Spleen (tissue), 11 donors: ENCODE data around the gene RIMS4. TPM values are rescaled to one million over a fixed set of nuclear protein-coding genes. Genes with fewer than 3 reads are reported as not detected.

Experiments
- DNase-seq: peaks from one replicate; pipeline ENCODE4 v3.0.0-alpha.2; 2020
- H3K27ac ChIP-seq, 8 donors: fragments of 200-600 bp; sonication (generic) in 7 of 8; 1 replicate in 4 of 8; 2 replicates in 4 of 8; pipeline versions ENCODE4 v1.5.0 to v1.8.0; 2016 to 2021; ENCODE audit warnings: inconsistent platforms in 4 of 8, mild to moderate bottlenecking in 4 of 8, moderate library complexity in 1 of 8
- H3K27me3 ChIP-seq, 7 donors: fragments of 200-600 bp; sonication (generic) in 6 of 7; replicated peaks in 1 of 7; 1 replicate in 4 of 7; 2 replicates in 3 of 7; pipeline versions ENCODE4 v1.5.0 to v1.8.0; 2016 to 2021; ENCODE audit warnings: inconsistent platforms in 3 of 7, mild to moderate bottlenecking in 1 of 7
- H3K36me3 ChIP-seq, 6 donors: fragments of 200-600 bp; sonication (generic) in 5 of 6; 1 replicate in 4 of 6; 2 replicates in 2 of 6; pipeline versions ENCODE4 v1.5.0 to v1.8.0; 2016 to 2021; ENCODE audit warnings: inconsistent platforms in 2 of 6
- H3K4me1 ChIP-seq, 6 donors: fragments of 200-600 bp; sonication (generic) in 5 of 6; 1 replicate in 3 of 6; 2 replicates in 3 of 6; pipeline versions ENCODE4 v1.5.0 to v1.8.0; 2016 to 2021; ENCODE audit warnings: inconsistent platforms in 3 of 6
- H3K4me3 ChIP-seq, 8 donors: fragments of 200-600 bp; sonication (generic) in 7 of 8; 1 replicate in 4 of 8; 2 replicates in 4 of 8; pipeline versions ENCODE4 v1.5.0 to v1.8.0; 2016 to 2021; ENCODE audit warnings: inconsistent platforms in 4 of 8, mild to moderate bottlenecking in 4 of 8, moderate library complexity in 2 of 8
- H3K9me3 ChIP-seq, 8 donors: fragments of 200-600 bp; sonication (generic) in 7 of 8; 1 replicate in 4 of 8; 2 replicates in 4 of 8; pipeline versions ENCODE4 v1.5.0 to v1.8.0; 2016 to 2021; ENCODE audit warnings: inconsistent platforms in 4 of 8
- CTCF ChIP-seq, 11 experiments: fragments of 200-600 bp in 7 of 11; fragments of 450-650 bp in 4 of 11; sonication (generic) in 4 of 11; IDR thresholded peaks in 8 of 11; conservative IDR thresholded peaks in 3 of 11; 1 replicate in 7 of 11; 2 replicates in 4 of 11; pipeline versions ENCODE4 v1.4.0 to v1.8.0; 2016 to 2021; ENCODE audit warnings: antibody characterized with exemption in 11 of 11, inconsistent platforms in 4 of 11, mild to moderate bottlenecking in 1 of 11
- POLR2A ChIP-seq, 3 donors: fragments of 450-650 bp; IDR thresholded peaks; one replicate each; pipeline ENCODE4 v1.5.1; 2017; ENCODE audit warnings: antibody characterized with exemption in 3 of 3, mild to moderate bottlenecking in 1 of 3
- POLR2AphosphoS5 ChIP-seq, 3 donors: sonication (generic); formaldehyde crosslinking; IDR thresholded peaks; one replicate each; pipeline ENCODE4 v1.5.1; 2017; ENCODE audit warnings: antibody characterized with exemption in 3 of 3
- WGBS, 5 donors: extraction: QIAGEN DNeasy Blood & Tissue Kit in 3 of 5; methylation state at CpG; one replicate each; pipeline versions ENCODE4 v1.1.5 to v1.1.7; 2013 to 2018; 5-methylcytosine and 5-hydroxymethylcytosine counted together
- intact Hi-C: fragments of 100-400 bp; cut with DNase I; formaldehyde crosslinking; loops from one replicate; pipeline ENCODE4 v1.15.0; 2023; ENCODE audit warnings: low total_unique reads
- polyA plus RNA-seq, 3 donors: library from polyadenylated mRNA; stranded (reverse); fragments of 200-250 nt; gene quantifications; one replicate each; pipeline ENCODE4 v1.2.1, GENCODE V29; 2013
- total RNA-seq, 7 donors: library from RNA; depleted of rRNA in 3 of 7; stranded (reverse); fragments of >200 nt in 3 of 7; fragmentation: NEBNext Ultra II Directional in 4 of 7; extraction: Animal tissue kit (Norgen Biotek cat#: 25700) in 4 of 7; gene quantifications; one replicate each; pipeline versions ENCODE4 v1.1.0 to v1.2.1, GENCODE V29; 2016 to 2021
- donor health status: healthy with polysubstance abuse.
- donor health status: DM: no; HTN: no; CAD: no; lungs with moderate emphysema.
- donor health status: DM: no; HTN: no; CAD: no.
- donor health status: Bipolar disorder and iron deficiency.
- donor health status: healthy.
- donor health status: DM: no; HTN: no; CAD: no.
- donor health status: DM: yes; HTN: yes; CAD: no.

RIMS4 gene
- total and polyA plus RNA-seq, 10 donors: under 0.01 to 0.02 TPM; not detected in 8

GRCh38 chr20:44730441-44730840 is 79.9 kb downstream of the RIMS4 start:
- Histone ChIP-seq H3K4me1 (no peaks in the 10 kb centered on the region), H3K36me3 (no peaks in the 10 kb centered on the region), H3K9me3 (no peaks in the 10 kb centered on the region), H3K4me3 (no peak overlapping the region), H3K27me3 (peaks cover 0 to 5% (median 0%) of the 10 kb centered on the region in 7 donors), H3K27ac (no peak overlapping the region)
- DNase-seq: no peak
- TF ChIP-seq CTCF (IDR thresholded peaks at IDR 0.05 in 8 of 11, conservative IDR thresholded peaks at IDR 0.05 in 3 of 11) (no peak), POLR2A (IDR thresholded peaks at IDR 0.05) (no peak), POLR2AphosphoS5 (IDR thresholded peaks at IDR 0.05) (no peak)
- WGBS, 5 donors: 79 to 94% (median 89%) methylated on average over 2 of the region's 2 CpGs
- intact Hi-C loops: no loop called here

GRCh38 chr20:44728801-44729443 is 81.4 kb downstream of the RIMS4 start:
- H3K9me3 ChIP-seq: no peaks in the 10 kb centered on the region
- H3K4me3 ChIP-seq: no peak overlapping the region
- TF ChIP-seq CTCF (IDR thresholded peaks at IDR 0.05 in 8 of 11, conservative IDR thresholded peaks at IDR 0.05 in 3 of 11) (no peak), POLR2A (IDR thresholded peaks at IDR 0.05) (no peak), POLR2AphosphoS5 (IDR thresholded peaks at IDR 0.05) (no peak)
- peaks cover 0 to 9% (median 0%) of the 10 kb centered on the region in 7 donors for H3K27me3 ChIP-seq
- no peaks in the 10 kb centered on the region for H3K36me3 ChIP-seq
- 27 to 44% (median 32%) methylated on average over 9 of the region's 9 CpGs for WGBS, 5 donors
- no peak for DNase-seq
- H3K4me1 ChIP-seq: no peaks in the 10 kb centered on the region
- H3K27ac ChIP-seq: no peak overlapping the region
- intact Hi-C loops: no loop called here

GRCh38 chr20:44727651-44728050 is 82.7 kb downstream of the RIMS4 start:
- no peaks in the 10 kb centered on the region for H3K36me3 ChIP-seq
- no peak for DNase-seq
- TF ChIP-seq POLR2AphosphoS5 (IDR thresholded peaks at IDR 0.05): no peak
- TF ChIP-seq CTCF (IDR thresholded peaks at IDR 0.05 in 8 of 11, conservative IDR thresholded peaks at IDR 0.05 in 3 of 11): no peak
- TF ChIP-seq POLR2A (IDR thresholded peaks at IDR 0.05): no peak
- WGBS, 5 donors: 92 to 100% (median 93%) methylated on average over 2 of the region's 2 CpGs
- peaks cover 0 to 9% (median 0%) of the 10 kb centered on the region in 7 donors for H3K27me3 ChIP-seq
- H3K4me1 ChIP-seq: no peaks in the 10 kb centered on the region
- H3K4me3 ChIP-seq: no peak overlapping the region
- no peaks in the 10 kb centered on the region for H3K9me3 ChIP-seq
- no peak overlapping the region for H3K27ac ChIP-seq
- intact Hi-C loops: no loop called here

DNA sequence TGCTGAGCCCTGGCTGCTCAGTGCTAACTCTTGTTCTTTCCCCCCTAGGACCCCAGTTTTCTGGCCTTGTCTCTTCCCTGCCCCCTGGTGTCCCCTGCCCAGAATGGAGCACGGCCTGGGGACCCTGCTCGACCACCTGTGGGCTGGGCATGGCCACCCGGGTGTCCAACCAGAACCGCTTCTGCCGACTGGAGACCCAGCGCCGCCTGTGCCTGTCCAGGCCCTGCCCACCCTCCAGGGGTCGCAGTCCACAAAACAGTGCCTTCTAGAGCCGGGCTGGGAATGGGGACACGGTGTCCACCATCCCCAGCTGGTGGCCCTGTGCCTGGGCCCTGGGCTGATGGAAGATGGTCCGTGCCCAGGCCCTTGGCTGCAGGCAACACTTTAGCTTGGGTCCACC is 83.3 kb downstream of the RIMS4 start:
- intact Hi-C loops: no loop called here
- DNase-seq: no peak

More for the DNA sequence above, 83.3 kb downstream of the RIMS4 start:
- H3K9me3 ChIP-seq: no peaks in the 10 kb centered on the region
- no peaks in the 10 kb centered on the region for H3K4me1 ChIP-seq
- 81 to 92% (median 89%) methylated on average over 8 to 11 of the region's 11 CpGs for WGBS, 5 donors
- no peak overlapping the region for H3K27ac ChIP-seq
- H3K4me3 ChIP-seq: no peak overlapping the region
- peaks cover 0 to 9% (median 0%) of the 10 kb centered on the region in 7 donors for H3K27me3 ChIP-seq
- H3K36me3 ChIP-seq: no peaks in the 10 kb centered on the region
- TF ChIP-seq CTCF (IDR thresholded peaks at IDR 0.05 in 8 of 11, conservative IDR thresholded peaks at IDR 0.05 in 3 of 11): no peak
- TF ChIP-seq POLR2A (IDR thresholded peaks at IDR 0.05): no peak
- TF ChIP-seq POLR2AphosphoS5 (IDR thresholded peaks at IDR 0.05): no peak
